ENCODE data around the gene ZKSCAN3.
"Not testable (repeated sequence)": the region's sequence is repeated elsewhere in the genome, so short reads cannot be mapped to it uniquely, and the experiment has no call there.

ZKSCAN3 gene

DNA sequence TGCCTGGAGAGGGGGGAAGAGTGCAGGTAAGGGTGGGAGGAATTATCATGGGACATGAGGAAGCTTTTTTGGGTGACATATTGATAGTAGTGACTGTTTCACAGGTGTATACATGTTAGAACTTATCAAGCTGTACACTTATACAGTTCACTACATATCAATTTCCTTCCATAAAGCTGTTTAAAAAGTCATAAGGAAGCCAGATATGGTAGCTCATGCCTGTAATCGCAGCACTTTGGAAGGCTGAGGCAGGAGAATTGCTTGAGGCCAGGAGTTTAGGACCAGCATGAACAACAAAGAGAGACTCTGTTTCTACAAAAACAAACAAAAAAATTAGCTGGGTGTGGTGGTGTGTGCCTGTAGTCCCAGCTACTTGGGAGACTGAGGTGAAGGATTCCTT lies 28.1 kb downstream of the ZKSCAN3 start:
- DNase-seq, result no peak

DNA sequence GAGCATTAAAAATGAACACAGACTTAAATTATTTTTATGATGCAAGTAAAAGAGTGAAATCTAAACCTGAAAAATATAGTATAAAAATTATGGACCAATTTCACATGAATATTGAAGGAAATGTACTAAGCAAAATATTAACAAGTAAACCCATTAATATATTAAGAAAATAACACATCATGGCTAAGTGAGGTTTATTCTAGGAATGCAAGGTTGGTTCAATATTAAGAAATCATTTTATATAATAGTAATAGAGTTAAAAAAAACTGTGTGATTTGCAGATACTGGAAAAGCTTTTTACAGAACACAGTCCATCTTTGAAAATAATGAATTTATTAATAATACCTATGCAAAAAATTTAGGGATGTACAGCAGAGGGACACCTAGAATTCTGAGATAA lies 28.9 kb downstream of the ZKSCAN3 start:
- DNase-seq, result no peak

GRCh38 chr6:28380381-28380780 lies 30.6 kb downstream of the ZKSCAN3 start:
- DNase-seq, result no peak

DNA sequence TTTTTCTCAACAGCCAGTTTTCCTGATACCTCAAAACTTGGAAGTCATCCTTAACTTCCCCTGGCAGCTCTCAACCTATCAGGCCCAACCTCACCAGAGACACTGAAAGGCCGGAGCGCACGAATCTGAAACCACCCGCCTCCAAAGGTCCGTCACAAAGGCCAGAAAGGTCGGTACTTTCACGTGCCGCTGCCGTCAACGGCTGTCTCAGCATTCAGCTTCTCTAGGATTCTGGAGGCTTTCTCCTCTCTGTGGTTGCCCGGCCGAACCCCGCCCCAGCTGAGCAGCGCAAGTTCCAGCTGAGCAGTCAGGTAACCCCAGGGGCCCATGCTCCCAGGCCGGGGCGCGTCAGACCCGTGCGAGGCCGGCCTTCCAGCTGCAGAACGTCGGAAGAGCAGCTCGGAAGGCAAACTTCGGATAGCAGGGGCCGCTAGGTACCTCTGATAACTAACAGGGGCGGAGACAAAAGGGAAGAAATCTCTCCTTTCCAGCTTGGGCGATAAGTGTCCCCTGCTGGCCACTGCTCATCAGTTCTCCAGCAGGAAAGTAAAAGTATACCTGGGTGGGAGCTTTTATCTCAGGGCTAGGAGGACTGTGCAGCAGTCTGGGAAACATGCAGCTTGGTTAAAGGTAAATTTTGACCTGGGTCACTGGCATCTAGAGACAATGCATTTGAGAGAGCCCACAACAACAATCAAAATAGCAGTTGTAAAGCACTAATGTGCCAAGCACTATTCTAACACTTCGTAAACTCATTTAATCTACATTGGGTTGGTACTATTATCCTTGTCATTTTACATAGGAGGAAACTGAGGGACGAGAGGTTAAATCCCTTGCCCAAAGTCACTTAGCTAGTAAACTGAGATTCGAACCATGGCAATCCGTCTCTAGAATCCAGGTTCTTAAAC lies 33.7 kb downstream of the ZKSCAN3 start:
- DNase-seq, result peak; percentile 88

GRCh38 chr6:28384143-28384533 lies 34.4 kb downstream of the ZKSCAN3 start:
- no peak for DNase-seq

GRCh38 chr6:28390688-28391087 lies 40.9 kb downstream of the ZKSCAN3 start:
- DNase-seq, result no peak

GRCh38 chr6:28393912-28394662 lies 44.3 kb downstream of the ZKSCAN3 start:
- DNase-seq, result peak; percentile 29

DNA sequence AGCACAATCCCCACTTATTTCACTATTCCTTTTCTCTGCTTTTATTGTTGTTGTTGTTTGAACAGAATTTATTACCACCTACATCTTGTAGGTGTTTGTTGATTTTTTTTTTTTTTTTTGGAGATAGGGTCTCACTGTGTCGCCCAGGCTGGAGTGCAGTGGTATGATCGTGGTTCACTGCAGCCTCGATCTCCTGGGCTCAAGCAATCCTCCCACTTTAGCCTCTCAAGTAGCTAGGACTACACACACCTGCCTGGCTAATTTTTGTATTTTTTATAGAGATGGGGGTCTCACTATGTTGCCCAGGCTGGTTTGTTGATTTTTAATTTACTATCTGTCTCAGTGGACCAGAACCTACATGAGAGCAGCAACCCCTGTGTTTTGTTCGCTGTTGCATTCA lies 46.2 kb downstream of the ZKSCAN3 start:
- no peak for DNase-seq

DNA sequence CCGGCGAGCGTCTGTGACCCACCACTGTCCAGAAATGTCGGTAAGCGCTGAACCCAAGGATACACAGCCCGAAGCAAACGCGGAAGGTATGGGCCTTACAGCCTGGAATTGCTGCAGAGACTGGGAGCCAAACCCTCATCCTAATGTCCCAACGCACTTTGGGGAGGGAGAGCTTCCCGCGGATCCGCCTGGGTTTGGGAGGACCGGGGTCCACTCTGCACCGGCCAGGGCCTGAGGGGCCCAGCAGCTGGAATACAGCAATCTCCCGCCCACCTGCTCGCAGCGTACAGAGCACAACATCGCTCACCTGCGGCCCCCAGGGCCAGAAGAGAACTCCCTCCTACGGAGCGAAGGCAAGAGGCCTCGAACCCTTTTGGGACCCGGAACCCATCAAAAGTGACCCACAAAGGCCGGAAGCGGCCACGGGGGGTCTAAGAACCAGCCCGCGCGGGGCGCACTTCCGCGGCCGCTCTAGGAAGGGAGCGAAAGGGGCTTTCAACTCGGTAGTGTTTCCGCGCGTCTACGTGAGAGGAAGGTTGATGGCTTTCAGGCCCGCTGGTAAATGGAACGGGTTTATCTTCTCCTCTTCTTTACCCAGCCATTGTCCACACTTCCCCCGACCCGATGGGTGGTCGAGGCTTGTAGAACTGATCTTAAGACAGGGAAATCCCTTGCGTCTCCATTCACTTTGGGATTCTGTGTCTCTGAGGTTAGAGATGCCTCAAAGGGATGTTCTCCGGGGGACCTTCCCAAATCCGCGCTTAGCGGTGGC lies 49.8 kb downstream of the ZKSCAN3 start, which contains the start of gene ZSCAN12:
TSS of gene ZSCAN12 (minus strand) at position 398 of the 772 bp plus-strand sequence. CDS start 1,342 bp downstream, outside the sequence.
- DNase-seq, result peak; percentile 91

DNA sequence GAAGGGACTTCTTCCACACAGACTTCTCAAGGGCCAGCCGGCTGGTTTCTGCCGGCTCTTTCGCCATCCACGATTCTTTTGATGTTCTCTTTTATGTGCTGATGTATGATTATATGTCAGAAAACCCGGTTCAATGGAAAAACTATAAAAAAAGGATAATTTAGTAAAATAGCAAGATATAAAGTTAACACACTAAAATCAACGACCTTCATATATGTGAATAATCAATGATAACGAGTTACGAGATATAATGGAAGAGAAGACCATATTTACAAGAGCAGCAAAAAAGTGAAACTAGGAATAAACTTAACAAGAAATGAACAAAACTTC lies 50.3 kb downstream of the ZKSCAN3 start:
- no peak for DNase-seq

DNA sequence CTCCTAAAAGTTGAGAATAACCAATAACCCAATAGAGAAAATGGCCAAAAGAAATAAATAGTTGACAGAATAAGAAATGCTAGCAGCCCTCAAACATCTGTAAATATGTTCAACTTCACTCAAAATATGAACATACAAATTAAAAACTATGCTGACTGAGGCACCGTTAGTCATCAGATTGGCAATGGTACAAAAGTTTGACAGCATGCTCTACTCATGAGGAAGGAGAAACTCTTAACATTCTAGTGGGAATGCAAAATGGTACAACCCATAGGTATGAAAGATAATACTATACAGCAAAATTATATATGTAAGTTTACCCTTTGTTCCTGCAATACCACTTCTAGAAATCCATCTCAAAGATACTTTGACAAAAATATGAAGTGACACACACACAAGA lies 51.4 kb downstream of the ZKSCAN3 start:
- no peak for DNase-seq

- peak; percentile 32 for DNase-seq
Measured at GRCh38 chr6:28402197-28402596, 52.5 kb downstream of the ZKSCAN3 start.

GRCh38 chr6:28403923-28404322 lies 54.2 kb downstream of the ZKSCAN3 start:
- not testable (repeated sequence) for DNase-seq

DNA sequence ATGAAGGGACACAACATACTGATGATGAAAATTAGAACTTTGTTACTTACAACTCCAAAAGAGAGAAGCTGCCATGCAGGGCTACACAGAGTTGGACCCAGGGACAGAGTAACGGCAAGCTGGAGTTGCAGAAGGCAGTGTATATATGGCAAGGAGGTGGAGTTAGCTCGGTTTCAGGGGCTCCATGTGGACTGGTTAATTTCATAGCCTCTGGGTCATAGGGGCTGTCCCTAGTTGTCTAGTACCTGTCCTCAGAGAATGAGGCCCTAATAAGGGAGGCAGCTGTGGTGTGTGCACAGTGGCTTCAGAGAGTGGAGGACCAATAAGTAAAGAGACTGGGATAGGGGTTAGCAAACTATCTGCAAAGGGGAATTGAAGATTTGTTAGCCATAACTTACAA lies 57.7 kb downstream of the ZKSCAN3 start:
- no peak for DNase-seq

DNA sequence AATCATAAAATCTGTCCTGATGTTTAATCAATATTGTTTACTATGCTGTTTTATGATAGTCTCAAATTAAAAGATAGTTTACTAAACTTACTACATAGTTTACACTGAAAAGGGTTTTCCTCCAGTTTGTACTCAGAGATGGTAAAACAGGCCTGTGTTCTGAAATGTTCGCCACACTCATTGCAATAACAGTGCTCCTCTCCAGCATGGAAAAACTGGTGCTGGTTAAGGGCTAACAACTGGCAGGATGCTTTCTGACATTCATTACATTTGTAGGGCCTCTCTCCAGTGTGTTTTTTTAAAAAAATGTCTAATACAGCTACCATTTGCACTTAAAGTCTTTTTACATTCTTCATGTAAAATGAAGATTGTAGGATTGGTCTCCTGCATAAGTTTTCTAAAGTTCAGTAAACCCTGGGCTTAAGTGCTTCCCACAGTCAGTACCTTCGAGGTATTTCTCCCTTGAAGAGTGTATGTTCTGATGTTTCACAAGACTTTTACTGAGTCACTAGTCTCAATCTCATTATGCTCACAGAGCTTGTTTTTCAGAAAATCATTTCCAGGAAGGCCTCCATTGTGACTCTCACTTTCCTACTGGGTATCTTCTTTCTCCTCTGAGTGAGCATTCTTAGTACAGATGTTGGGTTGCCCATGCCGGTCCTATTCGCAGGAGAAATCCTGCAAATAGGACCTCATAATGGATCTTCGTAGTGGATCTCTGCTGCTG lies 58.5 kb downstream of the ZKSCAN3 start:
- no peak for DNase-seq

DNA sequence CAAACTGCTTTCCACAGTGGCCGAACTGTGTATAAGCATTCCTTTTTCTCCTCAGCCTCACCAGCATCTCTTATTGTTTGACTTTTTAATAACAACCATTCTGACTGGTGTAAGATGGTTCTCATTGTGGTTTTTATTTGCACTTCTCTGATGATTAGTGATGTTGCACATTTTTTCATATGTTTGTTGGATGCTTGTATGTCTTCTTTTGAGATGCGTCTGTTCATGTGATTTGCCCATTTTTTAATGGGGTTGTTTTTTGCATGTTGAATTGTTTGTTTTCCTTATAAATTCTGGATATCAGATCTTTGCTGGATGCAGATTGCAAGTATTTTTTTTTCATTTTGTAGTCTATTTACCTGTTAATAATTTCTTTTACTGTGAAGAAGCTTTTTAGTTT lies 61.0 kb downstream of the ZKSCAN3 start:
- no peak for DNase-seq

GRCh38 chr6:28413681-28414080 lies 63.9 kb downstream of the ZKSCAN3 start:
- DNase-seq, result no peak

All from hematopoietic multipotent progenitor cell treated with erythropoietin and hydrocortisone succinate and interleukin-3 and kit ligand, for 8 days (in vitro differentiated cells).